HG03571 (cell line): Measurements from ENCODE around the gene DYNC1LI2.

Source experiments
- ATAC-seq: cut with Tn5 transposase; IDR thresholded peaks from one replicate; pipeline ENCODE4 v1.9.1; 2021; ENCODE audit not compliant: unreplicated experiment

Gene DYNC1LI2

DNA sequence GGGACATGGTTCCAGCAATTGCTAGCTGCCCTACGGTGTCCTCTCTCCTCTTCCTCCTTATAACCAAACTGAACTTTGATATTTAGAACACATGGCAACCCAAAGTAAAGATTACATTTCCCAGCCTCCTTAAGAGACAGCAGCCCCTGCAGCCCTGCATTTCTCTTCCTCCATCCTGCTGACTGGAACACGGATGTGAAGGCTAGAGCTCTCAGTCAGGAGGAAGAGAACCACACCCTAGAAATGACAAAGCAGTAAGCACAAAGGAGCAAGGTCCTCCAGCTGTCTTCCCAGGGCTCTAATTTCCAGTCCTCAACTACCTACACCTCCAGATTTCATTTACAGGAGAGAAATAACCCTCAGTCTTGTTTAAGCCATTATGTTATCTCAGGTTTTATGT lies 10.9 kb downstream of the DYNC1LI2 start:
- no peak for ATAC-seq

DNA sequence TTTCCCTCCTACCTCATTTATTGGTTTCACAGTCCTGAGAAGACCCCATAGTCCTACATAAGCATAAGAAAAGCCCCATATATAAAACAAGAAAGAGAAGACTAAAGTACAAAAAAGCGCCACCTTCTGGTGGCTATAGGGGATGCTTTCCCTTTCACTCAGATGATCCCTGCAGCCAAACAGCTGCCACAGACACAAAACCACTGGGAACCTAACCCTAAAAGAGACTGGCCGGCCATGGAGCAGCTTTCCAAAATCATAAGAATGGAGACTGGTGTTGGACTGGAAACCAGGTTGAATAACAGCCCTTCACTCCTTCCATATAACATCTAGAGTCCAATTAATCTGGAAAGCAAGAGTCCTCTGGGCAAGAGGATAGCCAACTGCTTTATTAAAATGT lies 11.4 kb downstream of the DYNC1LI2 start:
- no peak for ATAC-seq

DNA sequence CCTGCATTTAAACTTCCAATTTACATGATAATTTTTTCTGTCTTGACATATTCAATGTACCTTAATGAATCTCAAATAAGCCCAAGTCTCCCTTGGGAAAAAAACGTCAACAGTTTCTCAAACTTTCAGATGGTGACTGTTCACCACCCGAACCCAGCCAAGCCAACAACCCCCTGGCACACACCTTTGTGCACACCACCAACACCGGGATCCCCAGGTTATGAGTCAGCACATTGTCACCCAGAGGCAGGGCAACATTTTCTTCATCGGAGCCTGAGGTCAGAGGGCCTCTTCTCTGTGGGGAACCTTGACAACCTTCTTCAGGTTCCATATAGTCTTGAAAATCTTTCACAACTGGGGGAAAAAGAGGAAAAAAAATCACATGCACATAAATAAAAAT lies 15.5 kb downstream of the DYNC1LI2 start:
- ATAC-seq = no peak

DNA sequence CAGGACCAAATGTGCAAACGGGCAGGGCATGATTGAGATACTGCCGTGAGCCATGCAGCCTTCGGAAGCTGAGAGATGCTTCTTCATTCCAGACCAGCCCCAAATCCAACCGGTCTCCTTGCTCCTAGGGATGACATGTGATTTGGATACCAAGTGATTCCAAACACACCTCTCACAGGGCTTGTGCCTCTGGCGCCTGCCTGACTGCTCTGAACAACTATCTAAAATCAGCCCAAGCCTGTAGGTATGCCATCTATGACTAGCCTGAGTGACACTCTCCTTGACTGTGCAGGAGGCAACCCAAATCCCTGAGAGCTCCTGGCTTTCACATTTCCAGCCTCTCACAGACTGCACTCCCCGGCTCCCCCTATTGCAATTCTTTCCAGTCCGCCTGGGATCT lies 20.3 kb downstream of the DYNC1LI2 start:
- no peak for ATAC-seq

DNA sequence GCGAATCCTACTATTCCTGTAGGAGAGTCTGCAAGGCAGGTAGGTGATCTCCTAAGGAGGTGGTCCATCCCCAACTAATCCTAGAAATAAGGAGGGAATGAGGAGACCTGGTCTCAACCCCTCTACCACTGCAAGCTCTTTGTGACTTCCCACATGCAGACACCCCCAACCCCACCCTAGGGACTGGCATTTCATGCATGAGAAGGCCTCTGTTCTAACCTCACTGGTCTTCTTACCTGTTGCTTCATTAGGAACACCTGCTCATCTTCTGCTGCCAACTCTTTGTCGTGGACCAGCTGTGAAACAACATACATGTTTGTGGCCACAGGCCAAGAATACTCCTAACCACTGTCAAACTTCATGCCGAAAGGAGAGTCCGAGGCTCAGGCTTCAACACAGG lies 22.6 kb downstream of the DYNC1LI2 start:
- no peak for ATAC-seq

DNA sequence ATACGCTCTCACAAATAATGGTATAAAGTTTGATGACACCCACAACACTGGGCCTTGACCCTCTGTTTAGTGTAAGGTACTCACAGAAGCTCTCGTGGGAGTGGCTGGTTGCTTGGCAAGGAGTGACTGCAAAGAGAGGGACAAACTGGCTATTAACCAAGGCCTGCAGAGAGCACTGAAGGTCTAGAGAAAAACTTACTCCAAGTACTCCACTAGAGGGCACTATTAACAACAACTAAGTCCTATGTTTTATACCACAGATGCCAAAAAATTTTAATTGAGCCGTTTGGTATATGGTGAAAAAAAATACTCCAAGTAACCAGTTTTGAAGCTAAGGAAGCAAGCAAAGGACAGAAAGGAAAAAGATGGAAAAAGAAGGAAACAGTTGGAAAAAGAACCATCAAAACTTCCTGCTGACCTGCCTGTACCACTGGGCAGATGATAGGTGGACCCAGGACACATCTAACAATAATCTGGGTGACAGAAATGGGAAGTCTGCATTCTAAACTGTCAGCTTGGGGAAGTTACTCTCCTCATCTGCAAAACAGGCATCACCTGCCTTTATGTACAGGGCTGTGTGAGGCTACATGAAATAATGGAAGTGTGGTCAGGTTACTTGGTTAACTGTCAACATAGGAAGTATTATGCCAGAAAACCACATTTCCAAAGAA lies 23.2 kb downstream of the DYNC1LI2 start:
- ATAC-seq = no peak

DNA sequence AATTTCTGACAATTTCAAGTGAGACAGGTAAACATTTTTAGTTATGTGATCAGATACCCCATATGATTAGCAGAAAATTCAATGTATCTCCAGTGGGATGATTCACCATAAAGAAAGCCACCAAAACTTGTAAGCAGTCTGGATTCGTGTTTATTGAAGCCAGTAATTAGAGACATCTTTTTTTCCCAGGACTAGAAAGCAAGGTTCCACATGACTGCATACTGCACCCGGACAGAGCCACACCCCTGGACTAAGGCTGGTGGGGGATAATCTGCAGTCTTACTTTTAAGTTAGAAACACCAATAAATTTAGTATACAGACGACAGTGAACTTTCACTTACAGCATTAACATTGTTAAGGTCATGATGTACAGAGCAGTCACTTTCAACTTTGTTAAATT lies 30.6 kb downstream of the DYNC1LI2 start:
- no peak for ATAC-seq

DNA sequence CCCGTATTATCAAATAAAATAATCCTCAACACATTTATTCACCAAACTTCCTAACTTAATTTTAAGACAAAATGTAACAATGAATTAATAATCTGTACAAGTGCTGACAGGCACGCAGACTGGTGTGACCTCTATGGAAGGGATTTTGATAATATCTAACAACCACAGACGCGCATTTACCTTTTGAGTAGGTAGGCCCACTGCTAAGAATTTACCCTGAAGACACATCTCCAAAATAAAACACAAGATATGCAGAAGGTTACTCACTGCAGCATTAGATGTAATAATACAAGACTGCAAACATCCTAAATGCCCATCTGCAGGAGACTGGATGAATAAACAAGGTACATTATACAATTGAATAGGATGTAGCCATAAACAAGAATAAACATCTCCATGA lies 32.2 kb downstream of the DYNC1LI2 start:
- ATAC-seq = no peak

DNA sequence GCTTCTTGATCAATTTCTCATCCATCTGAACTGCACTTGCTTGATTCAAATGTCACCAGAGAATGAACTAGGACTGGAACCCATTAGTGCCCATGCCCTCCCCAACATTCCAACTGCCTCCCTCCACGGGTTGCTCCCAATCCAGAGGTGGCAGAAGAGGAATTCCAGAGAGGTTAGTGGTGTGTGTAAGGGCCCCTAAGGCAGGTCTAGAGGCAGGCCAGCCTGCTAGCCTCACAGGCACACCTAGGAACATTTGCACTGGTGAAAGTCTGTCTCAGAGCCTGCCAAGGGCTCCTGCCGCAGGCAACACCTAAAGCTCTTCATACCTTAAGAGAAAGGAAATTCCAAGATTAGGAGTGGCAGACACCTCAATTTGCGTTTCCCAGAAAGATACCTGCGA lies 33.6 kb downstream of the DYNC1LI2 start:
- ATAC-seq = no peak

DNA sequence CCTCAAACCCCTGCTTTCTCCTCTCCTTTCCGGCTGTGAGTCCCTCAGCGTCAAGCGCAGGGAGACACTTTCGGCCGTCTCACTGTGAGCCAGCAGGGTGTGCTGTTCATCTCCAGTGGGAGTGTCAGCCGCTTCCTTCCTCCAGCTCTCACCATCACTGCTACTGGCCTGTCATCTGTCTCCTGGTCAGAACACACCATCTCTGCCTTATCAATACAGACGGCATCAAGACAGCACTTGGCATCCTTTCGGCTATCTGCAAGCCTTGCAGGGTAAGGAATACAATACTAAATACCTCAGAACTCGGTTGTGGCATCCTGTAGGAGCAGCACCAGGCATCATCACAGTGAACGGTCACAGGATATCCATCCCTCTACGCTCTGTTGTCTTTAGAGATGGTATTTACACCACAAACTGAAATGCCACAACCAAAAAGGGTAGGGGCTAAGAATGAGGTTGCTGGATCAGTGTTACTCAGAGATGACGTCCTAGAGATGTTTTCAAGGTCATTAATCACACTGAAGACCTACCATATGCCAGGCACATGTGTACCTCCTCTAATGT lies 34.2 kb downstream of the DYNC1LI2 start:
- no peak for ATAC-seq

DNA sequence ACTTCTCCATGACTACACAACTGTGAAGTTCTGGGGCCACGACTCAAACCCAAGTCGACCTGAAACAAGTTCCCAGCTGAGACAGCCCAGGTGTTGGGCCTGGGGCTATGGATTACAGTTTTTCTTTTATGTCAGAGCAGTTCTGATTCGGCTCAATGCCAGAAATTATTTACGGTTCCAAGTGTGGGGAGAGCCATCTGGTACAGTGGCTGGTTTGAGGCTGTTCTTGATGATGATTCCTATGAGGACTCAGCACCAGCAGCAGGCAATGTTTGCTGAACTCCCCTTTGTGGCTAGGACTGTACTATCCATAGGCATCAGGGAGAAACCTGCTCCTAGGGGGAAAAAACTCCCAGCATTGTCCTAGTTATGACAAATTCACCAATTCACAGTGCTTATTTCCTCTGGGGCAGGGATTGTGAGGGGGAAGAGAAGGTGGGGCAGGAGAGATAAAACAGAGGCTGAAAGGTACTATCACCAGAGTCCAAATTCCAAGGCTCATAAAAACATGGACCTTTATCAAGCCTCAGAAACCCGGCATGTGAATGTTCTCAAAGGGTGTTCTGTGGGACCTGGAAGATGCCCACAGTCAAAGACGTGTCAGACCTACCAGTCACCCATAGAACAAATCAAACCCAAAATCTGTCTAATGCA lies 36.6 kb downstream of the DYNC1LI2 start:
- ATAC-seq = no peak

DNA sequence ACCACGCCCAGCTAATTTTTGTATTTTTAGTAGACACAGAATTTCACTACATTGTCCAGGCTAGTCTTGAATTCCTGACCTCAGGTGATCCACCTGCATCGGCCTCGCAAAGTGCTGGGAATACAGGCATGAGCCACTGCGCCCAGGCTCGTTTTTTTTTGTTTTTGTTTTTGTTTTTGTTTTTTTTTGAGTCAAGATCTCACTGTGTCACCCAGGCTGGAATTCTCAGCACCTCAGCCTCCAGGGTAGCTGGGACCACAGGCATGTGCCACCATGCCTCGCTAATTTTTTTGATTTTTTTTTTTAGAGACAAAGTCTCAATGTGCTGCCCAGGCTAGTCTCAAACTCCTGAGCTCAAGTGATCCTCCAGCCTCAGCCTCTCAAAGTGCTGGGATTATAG lies 37.3 kb downstream of the DYNC1LI2 start:
- ATAC-seq = no peak

DNA sequence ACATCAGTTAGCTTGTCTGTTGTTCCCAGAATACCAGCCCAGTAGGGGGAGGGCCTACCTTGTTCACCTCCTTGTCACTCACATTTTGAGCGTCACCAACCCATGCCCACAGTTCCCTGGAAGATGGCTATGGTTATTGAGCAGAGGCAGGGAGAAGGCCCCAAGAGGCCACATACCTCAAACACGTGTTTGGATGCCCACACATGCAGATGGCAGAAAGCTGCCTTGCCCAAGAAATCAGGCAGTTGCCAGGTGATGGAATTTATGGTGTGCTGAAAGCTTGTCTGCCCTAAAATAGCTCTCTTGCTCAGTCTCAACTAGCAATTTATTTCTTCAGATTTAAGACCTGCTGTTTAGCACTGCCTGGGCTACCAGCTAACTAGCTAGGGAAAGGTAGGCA lies 38.3 kb downstream of the DYNC1LI2 start:
- no peak for ATAC-seq

DNA sequence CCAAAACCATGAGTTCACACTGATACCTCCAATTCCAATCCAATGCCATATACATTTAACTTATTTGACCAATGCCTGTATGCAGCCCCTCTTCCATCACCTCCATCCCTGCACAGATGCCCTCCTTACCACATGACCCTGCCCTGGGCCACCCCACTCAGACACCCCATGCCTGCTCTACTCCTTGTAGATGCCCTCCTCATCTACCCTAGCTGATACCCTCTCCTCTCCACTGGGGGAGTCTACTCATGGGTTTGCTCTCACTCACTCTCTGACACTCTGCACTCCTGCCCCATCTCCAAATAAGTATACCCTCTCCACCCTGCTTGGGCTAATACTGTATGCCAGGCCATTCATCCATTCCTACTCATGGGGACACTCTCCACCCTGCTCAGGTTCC lies 38.9 kb downstream of the DYNC1LI2 start:
- no peak for ATAC-seq

DNA sequence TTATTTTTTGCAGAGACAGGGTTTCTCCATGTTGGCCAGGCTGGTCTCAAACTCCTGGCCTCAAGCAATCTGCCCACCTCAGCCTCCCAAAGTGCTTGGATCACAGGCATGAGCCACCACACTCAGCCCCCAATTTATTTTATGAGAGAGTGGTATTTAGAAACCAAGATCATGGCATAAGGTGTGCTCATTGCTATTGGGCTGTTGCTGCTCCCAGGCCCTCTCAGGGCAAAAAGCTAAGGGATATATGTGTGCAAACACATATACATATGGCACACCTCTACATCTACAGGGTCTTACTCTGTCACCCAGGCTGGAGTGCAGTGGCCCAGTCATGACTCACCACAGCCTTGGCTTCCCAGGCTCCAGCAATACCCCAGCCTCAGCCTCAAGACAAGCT lies 39.8 kb downstream of the DYNC1LI2 start:
- ATAC-seq = no peak

DNA sequence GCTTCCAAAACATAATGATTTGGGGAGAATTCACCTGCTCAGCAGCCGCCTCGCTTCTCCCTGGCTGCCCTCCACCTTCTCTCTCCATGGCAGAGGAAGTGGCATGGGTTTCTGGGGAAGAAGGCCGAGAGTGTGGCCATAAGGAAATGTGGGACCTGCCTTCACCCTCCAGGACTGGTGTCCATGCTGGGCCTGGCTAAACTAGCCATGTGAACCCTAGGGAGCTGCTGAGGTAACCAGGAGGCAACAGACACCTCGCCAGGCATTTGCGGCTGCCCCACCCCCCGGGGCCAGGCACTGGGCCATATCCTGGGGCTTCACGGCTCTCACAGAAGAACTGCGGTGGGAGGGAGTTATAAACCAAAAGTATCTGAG lies 44.9 kb downstream of the DYNC1LI2 start:
- ATAC-seq = no peak

DNA sequence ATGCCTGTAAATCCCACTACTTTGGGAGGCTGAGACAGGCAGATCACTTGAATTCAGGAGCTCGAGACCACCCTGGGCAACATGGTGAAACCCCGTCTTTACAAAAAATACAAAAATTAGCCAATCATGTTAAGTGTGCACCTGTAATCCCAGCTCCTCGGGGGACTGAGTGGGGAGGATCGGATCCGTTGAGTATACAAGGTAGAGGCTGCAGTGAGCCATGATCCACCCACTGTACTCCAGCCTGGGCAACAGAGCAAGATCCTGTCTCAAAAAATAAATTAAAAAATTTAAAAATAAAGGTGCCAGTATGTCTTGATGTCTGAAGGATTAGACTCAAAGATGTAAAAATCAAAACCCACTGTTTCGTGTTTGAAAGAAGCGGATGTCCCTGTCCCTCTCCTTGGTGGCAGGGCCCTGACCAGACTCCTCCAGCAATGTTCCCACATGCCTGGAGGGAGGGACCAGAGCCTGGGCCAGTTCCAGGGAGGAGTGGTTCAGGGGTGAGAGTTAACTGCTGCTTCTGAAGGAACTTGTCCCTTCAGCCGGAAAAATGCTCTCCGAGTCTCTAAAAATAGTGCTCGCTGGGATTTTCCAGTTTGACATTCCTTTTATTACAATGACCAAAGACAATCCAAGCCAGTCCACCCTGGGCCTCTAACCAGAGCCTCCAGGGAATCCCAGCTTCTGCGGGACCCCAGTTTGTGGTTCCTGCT lies 45.5 kb downstream of the DYNC1LI2 start:
- no peak for ATAC-seq

DNA sequence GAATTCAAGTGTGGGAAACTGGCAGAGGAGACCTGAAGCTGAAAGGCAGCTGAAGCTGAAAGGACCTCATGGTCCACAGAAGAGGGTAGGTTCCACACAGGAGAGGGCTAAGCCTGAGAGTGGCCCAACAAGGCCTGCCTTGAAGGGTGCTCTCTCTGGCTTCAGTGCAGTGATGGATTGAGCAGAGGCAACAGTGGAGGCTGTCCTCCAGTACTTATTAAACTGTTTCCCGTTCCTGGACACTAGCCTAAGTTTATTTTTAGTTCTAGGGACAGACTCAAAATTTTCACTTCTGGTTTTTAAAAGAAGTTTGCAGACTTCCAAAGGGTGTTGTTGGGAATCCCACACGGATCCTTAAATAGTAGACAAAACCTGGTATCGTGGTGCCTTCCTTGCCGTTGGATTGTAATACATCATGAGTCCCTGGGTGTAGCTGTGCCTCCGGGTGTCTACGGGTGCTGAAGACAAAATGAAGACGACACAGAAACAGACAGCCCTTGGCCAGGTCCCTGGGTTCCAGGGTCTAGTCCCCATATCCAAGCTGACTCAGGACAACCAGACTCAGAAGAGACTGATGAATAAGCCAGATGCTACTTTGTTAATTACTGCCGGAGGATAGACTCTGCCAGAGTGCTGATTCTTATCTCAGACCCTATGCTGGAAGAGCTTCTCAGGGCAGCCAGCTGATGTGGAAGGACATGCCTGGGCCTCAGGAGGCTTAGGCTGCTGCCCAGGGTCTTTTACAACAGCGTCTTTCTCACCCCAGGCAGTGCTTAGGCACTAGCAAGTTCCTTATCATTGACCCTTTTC lies 47.8 kb downstream of the DYNC1LI2 start:
- no peak for ATAC-seq

DNA sequence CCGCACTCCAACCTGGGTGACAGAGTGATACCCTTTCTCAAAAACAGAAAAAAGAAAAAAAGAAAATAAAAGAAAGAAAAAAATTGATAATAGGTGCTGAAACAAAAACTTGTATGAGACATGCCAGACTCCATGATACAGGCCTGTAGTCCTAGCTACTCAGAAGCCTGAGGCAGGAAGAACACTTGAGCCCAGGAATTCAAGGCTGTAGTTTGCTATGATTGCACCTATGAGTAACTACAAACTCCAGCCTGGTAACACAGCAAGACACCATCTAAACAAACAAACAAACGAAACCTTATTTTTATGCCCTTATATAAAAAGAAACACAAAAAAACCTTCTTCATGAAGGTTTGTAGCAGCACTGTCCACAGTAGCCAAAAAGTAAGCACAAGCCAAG lies 49.9 kb downstream of the DYNC1LI2 start:
- no peak for ATAC-seq

DNA sequence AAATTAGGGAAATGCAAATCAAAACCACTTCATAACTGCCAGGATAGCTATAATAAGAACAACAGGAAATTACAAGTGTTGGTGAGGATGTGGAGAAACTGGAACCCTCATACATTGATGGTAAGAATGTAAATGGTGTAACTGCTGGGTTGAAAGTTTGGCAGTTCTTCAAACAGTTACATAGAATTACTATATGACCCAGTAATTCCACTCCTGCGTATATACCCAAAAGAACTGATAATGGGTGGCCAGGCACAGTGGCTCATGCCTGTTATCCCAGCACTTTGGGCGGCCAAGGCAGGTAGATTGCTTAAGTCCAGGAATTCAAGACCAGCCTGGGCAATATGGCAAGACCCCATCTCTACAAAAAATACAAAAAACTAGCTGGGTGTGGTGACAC lies 50.4 kb downstream of the DYNC1LI2 start:
- no peak for ATAC-seq

DNA sequence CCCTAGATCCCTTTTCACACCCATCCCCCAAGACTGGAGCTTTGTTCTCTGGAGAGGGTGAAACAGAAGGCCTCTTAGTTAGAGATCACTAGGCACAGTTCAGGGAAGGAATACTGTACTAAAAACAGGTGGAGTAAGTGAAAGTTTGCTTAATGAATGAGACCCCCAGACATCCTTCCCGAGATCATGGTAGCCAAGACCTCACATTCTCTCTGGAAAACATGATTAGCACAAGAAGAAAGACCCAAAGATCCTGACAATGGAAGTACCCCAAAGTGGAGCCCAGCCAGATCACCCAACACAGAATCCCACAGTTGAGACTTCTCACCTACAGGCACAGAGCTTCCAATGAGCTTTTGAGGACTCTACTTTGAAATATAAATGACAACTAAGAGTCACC lies 51.5 kb downstream of the DYNC1LI2 start:
- ATAC-seq = no peak
